Karpas-422 (cell line): ENCODE results near the gene POM121. TPM values are rescaled to one million over a fixed set of nuclear protein-coding genes. Genes with fewer than 3 reads are reported as not detected.
"Not testable (repeated sequence)": the region's sequence is repeated elsewhere in the genome, so short reads cannot be mapped to it uniquely, and the experiment has no call there.

Experiments
- DNase-seq: peaks from one replicate; pipeline ENCODE4 v3.0.0-alpha.2; 2015
- H2AFZ ChIP-seq: fragments of 200-600 bp; sonication (generic); 2 replicates; pipeline ENCODE4 v1.6.1; 2014; ENCODE audit warnings: antibody characterized with exemption, low read length, mixed read lengths
- H3K27ac ChIP-seq: fragments of 200-600 bp; sonication (generic); 2 replicates; pipeline ENCODE4 v1.5.1; 2014; ENCODE audit warnings: mild to moderate bottlenecking, low read length, moderate library complexity
- H3K27me3 ChIP-seq: fragments of 200-600 bp; sonication (generic); 2 replicates; pipeline ENCODE4 v1.6.1; 2014; ENCODE audit warnings: low read length, mixed read lengths
- H3K36me3 ChIP-seq: fragments of 200-600 bp; sonication (generic); 2 replicates; pipeline ENCODE4 v1.6.1; 2014; ENCODE audit warnings: low read length, mixed read lengths; ENCODE audit not compliant: insufficient read depth
- H3K4me1 ChIP-seq: fragments of 200-600 bp; sonication (generic); 2 replicates; pipeline ENCODE4 v1.6.1; 2014; ENCODE audit warnings: mild to moderate bottlenecking, low read length, mixed read lengths
- H3K4me2 ChIP-seq: fragments of 200-600 bp; sonication (generic); 2 replicates; pipeline ENCODE4 v1.6.1; 2014; ENCODE audit warnings: low read length, low read depth, mild to moderate bottlenecking; ENCODE audit not compliant: poor library complexity, severe bottlenecking
- H3K4me3 ChIP-seq: fragments of 200-600 bp; sonication (generic); 2 replicates; pipeline ENCODE4 v1.5.1; 2014; ENCODE audit warnings: mild to moderate bottlenecking, antibody characterized with exemption, low read length, mixed read lengths
- H3K79me2 ChIP-seq: fragments of 200-600 bp; sonication (generic); 2 replicates; pipeline ENCODE4 v1.6.1; 2014; ENCODE audit warnings: mild to moderate bottlenecking, low read length, mixed read lengths
- H3K9ac ChIP-seq: fragments of 200-600 bp; sonication (generic); 2 replicates; pipeline ENCODE4 v1.6.0; 2014; ENCODE audit warnings: low read length
- H3K9me2 ChIP-seq: fragments of 200-600 bp; sonication (generic), shearing (Covaris generic); replicated peaks from 2 replicates; pipeline ENCODE4 v1.6.0; 2014; ENCODE audit warnings: mild to moderate bottlenecking, low read length, moderate library complexity; ENCODE audit not compliant: insufficient read depth
- H3K9me3 ChIP-seq: fragments of 300-700, 200-600 bp; sonication (generic); 2 replicates; pipeline ENCODE4 v1.6.1; 2014; ENCODE audit warnings: low read length, mixed read lengths
- H4K20me1 ChIP-seq: fragments of 200-600 bp; sonication (generic); 2 replicates; pipeline ENCODE4 v1.6.1; 2014; ENCODE audit warnings: mild to moderate bottlenecking, antibody characterized with exemption, low read length, low read depth; ENCODE audit not compliant: insufficient read depth
- total RNA-seq: library from RNA; depleted of rRNA; stranded (reverse); fragments of >200 nt; shearing (Covaris generic); gene quantifications from 2 replicates; pipeline ENCODE4 v1.2.3, GENCODE V29; 2014; ENCODE audit warnings: low replicate concordance; rRNA removed

The POM121 gene
- 18.2 and 23.0 TPM in 2 replicates for total RNA-seq

DNA sequence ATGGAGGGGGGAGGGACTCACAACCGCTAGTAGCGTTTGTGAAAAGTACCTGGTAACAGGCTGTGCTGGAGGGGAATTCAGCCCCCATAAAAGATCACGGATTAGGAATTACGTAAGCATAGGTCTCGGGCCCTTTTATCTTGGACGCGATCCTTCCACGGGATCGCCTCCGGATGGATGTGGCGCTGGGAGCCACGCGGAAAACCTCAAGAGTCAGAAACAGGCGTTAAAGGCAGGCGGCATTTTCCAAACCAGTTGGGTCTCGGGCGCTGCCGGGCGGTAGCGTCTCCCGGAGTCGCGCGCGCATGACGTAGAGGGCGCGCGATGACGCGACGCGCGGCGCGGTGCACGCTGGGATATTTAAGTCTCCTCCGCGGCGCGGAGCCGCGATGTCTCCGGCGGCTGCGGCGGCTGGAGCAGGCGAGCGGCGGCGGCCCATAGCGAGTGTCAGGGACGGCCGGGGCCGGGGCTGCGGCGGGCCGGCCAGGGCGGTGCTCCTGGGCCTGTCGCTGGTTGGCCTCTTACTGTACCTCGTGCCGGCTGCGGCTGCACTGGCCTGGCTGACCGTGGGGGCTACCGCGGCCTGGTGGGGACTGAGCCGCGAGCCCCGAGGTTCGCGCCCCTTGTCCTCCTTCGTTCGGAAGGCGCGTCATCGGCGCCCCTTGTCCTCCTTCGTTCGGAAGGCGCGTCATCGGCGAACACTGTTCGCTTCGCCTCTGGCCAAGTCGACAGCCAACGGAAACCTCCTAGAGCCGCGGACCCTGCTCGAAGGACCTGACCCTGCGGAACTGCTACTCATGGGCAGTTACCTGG, at the start of gene POM121:
Gene POM121 (plus strand): TSS at position 363 of the 813 bp plus-strand sequence. CDS start 27 bp downstream, at position 390.
- peak within 1 kb of the TSS; percentile 82 for H3K27ac ChIP-seq
- peak within 1 kb of the TSS; percentile 79 for H3K4me3 ChIP-seq
- H3K36me3 ChIP-seq = peaks cover 29% of the 10 kb centered on the region

DNA sequence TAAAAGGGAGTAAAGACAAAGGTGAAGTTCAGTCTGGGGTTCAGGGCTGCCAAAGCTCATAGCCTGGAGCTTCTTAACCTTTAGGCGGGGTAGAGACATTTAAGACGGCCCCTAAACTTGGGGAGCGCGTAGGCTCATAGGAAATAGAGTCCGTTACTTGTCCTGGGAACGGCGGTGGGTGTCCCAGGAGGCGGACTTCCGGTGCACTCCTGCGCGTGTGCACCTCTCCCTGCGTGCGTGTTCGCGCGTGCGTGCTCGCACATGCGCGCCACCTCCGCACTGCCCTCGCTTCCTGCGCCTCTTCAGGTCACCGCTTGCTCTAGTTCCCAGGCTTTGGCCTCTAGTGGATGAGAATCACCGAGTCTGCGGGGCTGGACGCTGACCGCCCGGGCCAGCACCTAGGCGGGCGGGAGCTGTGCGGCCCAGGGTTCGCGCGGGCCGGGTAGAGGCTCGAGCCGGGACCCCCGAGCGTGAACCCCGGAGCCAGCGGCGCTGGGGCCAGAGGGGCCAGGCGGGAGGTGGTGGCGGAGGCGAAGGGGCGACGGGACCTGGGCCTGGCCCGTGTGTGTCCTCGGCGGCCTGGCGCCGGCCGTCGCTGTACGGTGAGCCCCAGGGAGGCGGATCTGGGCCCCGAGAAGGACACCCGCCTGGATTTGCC, 45.7 kb upstream of the POM121 start:
- not testable (repeated sequence) for H3K9me2 ChIP-seq

More for the DNA sequence above, at the start of gene POM121:
- Histone ChIP-seq H3K4me2 (peak within 1 kb of the TSS; percentile 77), H2AFZ (no peak within 1 kb of the TSS), H3K27me3 (no peaks in the 10 kb centered on the region), H3K9ac (peak within 1 kb of the TSS; percentile 84), H4K20me1 (peaks cover 8% of the 10 kb centered on the region; the same call in 1 of the 2 replicates), H3K9me2 (no peaks in the 10 kb centered on the region), H3K79me2 (peaks cover 57% of the 10 kb centered on the region), H3K9me3 (no peaks in the 10 kb centered on the region), H3K4me1 (peaks cover 17% of the 10 kb centered on the region)
- DNase-seq = peak; percentile 95

GRCh38 chr7:72879737-72880215, 45.1 kb upstream of the POM121 start:
- not testable (repeated sequence) for H3K27me3 ChIP-seq, H3K9me3 ChIP-seq, H2AFZ ChIP-seq, H3K9me2 ChIP-seq, H3K4me1 ChIP-seq, H3K36me3 ChIP-seq, H4K20me1 ChIP-seq
- peak overlapping the region; percentile 69; the same call in 1 of the 2 replicates for H3K27ac ChIP-seq
- H3K79me2 ChIP-seq = peaks cover 26% of the 10 kb centered on the region
- peak overlapping the region; percentile 92 for H3K9ac ChIP-seq
- peak; percentile 83 for DNase-seq
- peak overlapping the region; percentile 80 for H3K4me2 ChIP-seq
- H3K4me3 ChIP-seq = peak overlapping the region; percentile 80

More for the DNA sequence above, 45.7 kb upstream of the POM121 start:
- not testable (repeated sequence) for H4K20me1 ChIP-seq, H3K36me3 ChIP-seq, H3K27me3 ChIP-seq, H3K4me1 ChIP-seq, H3K9me3 ChIP-seq, H2AFZ ChIP-seq
- peak overlapping the region; percentile 80 for H3K4me3 ChIP-seq
- peak overlapping the region; percentile 92 for H3K9ac ChIP-seq
- peak overlapping the region; percentile 80 for H3K4me2 ChIP-seq
- peaks cover 26% of the 10 kb centered on the region for H3K79me2 ChIP-seq
- DNase-seq = peak; percentile 95
- H3K27ac ChIP-seq = peak overlapping the region; percentile 69

- not testable (repeated sequence) for H3K4me3 ChIP-seq, H3K9me3 ChIP-seq, DNase-seq, H4K20me1 ChIP-seq, H3K27me3 ChIP-seq, H3K9me2 ChIP-seq, H3K4me2 ChIP-seq, H3K27ac ChIP-seq, H3K36me3 ChIP-seq, H3K4me1 ChIP-seq, H2AFZ ChIP-seq, H3K9ac ChIP-seq
- peaks cover 24% of the 10 kb centered on the region for H3K79me2 ChIP-seq
Observed at GRCh38 chr7:72891750-72892149, 33.1 kb upstream of the POM121 start.

- peaks cover 14% of the 10 kb centered on the region for H3K36me3 ChIP-seq
- H3K4me1 ChIP-seq, H3K9me3 ChIP-seq, H3K9ac ChIP-seq, H4K20me1 ChIP-seq, H3K27me3 ChIP-seq, H3K27ac ChIP-seq, H3K4me3 ChIP-seq, DNase-seq, H2AFZ ChIP-seq, H3K9me2 ChIP-seq, H3K4me2 ChIP-seq: not testable (repeated sequence)
- peaks cover 79% of the 10 kb centered on the region for H3K79me2 ChIP-seq
Observed at GRCh38 chr7:72904740-72905139, 20.2 kb upstream of the POM121 start.

DNA sequence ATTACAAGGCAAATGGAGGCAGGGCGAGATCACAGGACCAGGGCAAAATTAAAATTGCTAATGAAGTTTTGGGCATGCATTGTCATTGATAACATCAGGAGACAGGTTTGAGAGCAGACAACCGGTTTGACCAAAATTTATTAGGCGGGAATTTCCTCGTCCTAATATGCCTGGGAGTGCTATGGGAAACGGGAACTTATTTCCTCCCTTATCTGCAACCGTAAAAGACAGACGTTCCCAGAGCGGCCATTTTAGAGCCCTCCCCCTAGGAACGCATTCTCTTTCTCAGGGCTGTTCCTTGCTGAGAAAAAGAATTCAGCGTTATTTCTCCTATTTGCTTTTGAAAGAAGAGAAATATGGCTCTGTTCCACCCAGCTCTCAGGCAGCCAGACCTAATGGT, 16.5 kb upstream of the POM121 start:
- peaks cover 64% of the 10 kb centered on the region for H3K79me2 ChIP-seq
- not testable (repeated sequence) for H4K20me1 ChIP-seq, H3K36me3 ChIP-seq, H3K4me1 ChIP-seq, H3K9ac ChIP-seq, H3K27me3 ChIP-seq, H3K4me3 ChIP-seq, H3K9me3 ChIP-seq, H3K9me2 ChIP-seq, H3K4me2 ChIP-seq, H3K27ac ChIP-seq, H2AFZ ChIP-seq, DNase-seq

DNA sequence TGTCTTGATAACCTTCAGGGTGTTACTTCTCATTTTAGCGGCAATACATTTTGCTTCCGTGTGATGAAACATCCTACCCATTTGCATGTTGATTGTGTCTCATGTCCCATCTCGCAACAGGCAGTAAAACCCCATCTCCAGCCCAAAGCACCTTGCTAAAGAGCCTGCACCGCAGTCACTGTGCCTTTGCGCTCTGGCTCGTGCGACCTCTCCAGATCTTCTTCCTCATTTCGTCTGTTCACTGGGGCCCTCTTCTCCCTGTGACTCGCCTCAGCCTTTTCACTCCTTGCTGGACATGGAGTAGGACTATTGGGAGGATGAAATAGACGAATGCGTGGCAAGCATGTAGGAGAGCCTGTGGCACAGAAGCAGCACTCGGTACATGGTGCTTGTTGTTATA, 13.5 kb upstream of the POM121 start:
- H3K9me2 ChIP-seq, H3K4me2 ChIP-seq: not testable (repeated sequence)

DNA sequence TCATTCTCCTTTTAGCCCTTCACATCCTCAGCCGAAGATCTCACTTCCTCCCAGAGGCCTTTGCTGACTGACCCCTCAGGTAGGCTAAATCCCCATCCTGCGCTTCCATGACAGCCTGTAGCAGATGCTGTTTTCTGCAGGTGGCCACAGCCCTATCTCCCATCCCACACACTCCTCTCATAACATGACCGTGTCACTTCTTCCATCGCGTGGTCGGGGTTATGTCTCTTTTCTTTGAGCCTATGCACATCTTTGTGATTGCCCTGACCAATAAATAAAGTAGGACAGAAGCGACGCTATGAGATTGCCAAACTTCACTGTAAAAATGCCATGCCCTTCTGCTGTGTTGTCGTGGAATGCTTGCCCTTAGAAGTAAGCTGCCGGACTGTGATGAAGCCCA, 11.1 kb upstream of the POM121 start:
- not testable (repeated sequence) for H3K9ac ChIP-seq, H3K27me3 ChIP-seq, H3K4me1 ChIP-seq, H3K4me2 ChIP-seq, H3K4me3 ChIP-seq, H2AFZ ChIP-seq, H3K9me3 ChIP-seq, H3K27ac ChIP-seq, H3K9me2 ChIP-seq
- peaks cover 13% of the 10 kb centered on the region; the same call in 1 of the 2 replicates for H4K20me1 ChIP-seq
- H3K36me3 ChIP-seq = peaks cover 15% of the 10 kb centered on the region
- peak; percentile 37 for DNase-seq
- H3K79me2 ChIP-seq = peaks cover 48% of the 10 kb centered on the region

More for the DNA sequence above, 13.5 kb upstream of the POM121 start:
- peaks cover 57% of the 10 kb centered on the region for H3K79me2 ChIP-seq
- H3K9ac ChIP-seq, H3K27ac ChIP-seq, H3K9me3 ChIP-seq, H3K4me1 ChIP-seq, H3K4me3 ChIP-seq, H4K20me1 ChIP-seq, H2AFZ ChIP-seq, H3K27me3 ChIP-seq, H3K36me3 ChIP-seq, DNase-seq: not testable (repeated sequence)
